GM12878 (cell line): Measurements from ENCODE around the gene CD83. TPM values are rescaled to one million over a fixed set of nuclear protein-coding genes. Genes with fewer than 3 reads are reported as not detected.

Experiments used
- ATAC-seq: fragments of 200-7000 bp; cut with Tn5 transposase; 3 replicates; pipeline ENCODE4 v1.9.1; 2020; ENCODE audit warnings: mild to moderate bottlenecking, moderate library complexity
- BruUV-seq: library from RNA; stranded (reverse); fragments of 400-500 nt; replicated peaks from 2 replicates; lab custom pipeline; 2021; lab: Mats Ljungman, UMichigan
- CTCF ChIA-PET: fragments of 300-600 bp; sonication (Branson Sonifier 250); formaldehyde crosslinking; extraction: SDS; loops from one replicate; lab custom pipeline; 2021; ENCODE audit warnings: inconsistent platforms; lab: Yijun Ruan, JAX
- POLR2A ChIA-PET: fragments of 350-600 bp; formaldehyde crosslinking; extraction: SDS; loops from one replicate; lab custom pipeline; 2021; ENCODE audit warnings: inconsistent platforms; lab: Charles Lee
- RAD21 ChIA-PET: fragments of 300-600 bp; sonication (Branson Sonifier 250); formaldehyde crosslinking; loops from one replicate; lab custom pipeline; 2023; ENCODE audit warnings: antibody characterized with exemption; ENCODE audit not compliant: unreplicated experiment; lab: Charles Lee
- SMC1A ChIA-PET: fragments of 300-600 bp; sonication (Branson Sonifier 250); formaldehyde crosslinking; loops from one replicate; lab custom pipeline; 2023; ENCODE audit not compliant: unreplicated experiment, uncharacterized antibody; lab: Charles Lee
- DNase-seq: peaks from one replicate; pipeline ENCODE4 v3.0.0-alpha.2; 2011; ENCODE audit warnings: low read depth, low spot score
- FAIRE-seq: peaks from 3 replicates; lab custom pipeline; 2011; peaks lifted over from hg19 to GRCh38; lab: Jason Lieb, UNC
- H2AFZ ChIP-seq: 2 replicates; pipeline ENCODE4 v1.6.0; 2011; ENCODE audit warnings: low read depth, low read length, control low read depth; ENCODE audit not compliant: control insufficient read depth
- H3K27ac ChIP-seq: 2 replicates; pipeline ENCODE4 v1.5.1; 2011; ENCODE audit warnings: control low read depth; ENCODE audit not compliant: control insufficient read depth, insufficient read depth
- H3K27me3 ChIP-seq, 2 experiments: replicated peaks in 1 of 2; 2 replicates each; pipeline versions ENCODE4 v1.6.0 to v1.6.1; 2011; ENCODE audit warnings: low read length in 1 of 2; ENCODE audit not compliant: control insufficient read depth in 2 of 2, insufficient read depth in 2 of 2
- H3K36me3 ChIP-seq, 2 experiments: 2 replicates each; pipeline ENCODE4 v1.5.1; 2011; ENCODE audit warnings: low read length in 1 of 2; ENCODE audit not compliant: control insufficient read depth in 2 of 2, insufficient read depth in 2 of 2
- H3K4me1 ChIP-seq: 2 replicates; pipeline ENCODE4 v1.6.1; 2011; ENCODE audit warnings: mild to moderate bottlenecking, low read length, moderate library complexity, mixed read lengths; ENCODE audit not compliant: control insufficient read depth, insufficient read depth
- H3K4me2 ChIP-seq: 2 replicates; pipeline ENCODE4 v1.6.0; 2011; ENCODE audit warnings: control low read depth; ENCODE audit not compliant: control insufficient read depth, insufficient read depth
- H3K4me3 ChIP-seq: fragments of 200-600 bp; sonication (generic); 2 replicates; pipeline ENCODE4 v1.5.1; 2016
- H3K79me2 ChIP-seq: 2 replicates; pipeline ENCODE4 v1.6.0; 2011; ENCODE audit warnings: low read length; ENCODE audit not compliant: control insufficient read depth, insufficient read depth
- H3K9ac ChIP-seq: 2 replicates; pipeline ENCODE4 v1.8.0; 2011; ENCODE audit warnings: low read length, control low read depth, mixed read lengths; ENCODE audit not compliant: control insufficient read depth, insufficient read depth
- H3K9me3 ChIP-seq: replicated peaks from 3 replicates; pipeline ENCODE4 v1.5.1; 2011; ENCODE audit warnings: mild to moderate bottlenecking, low read length; ENCODE audit not compliant: control insufficient read depth, insufficient read depth
- H4K20me1 ChIP-seq: 2 replicates; pipeline ENCODE4 v1.6.0; 2011; ENCODE audit not compliant: control insufficient read depth, insufficient read depth
- ATF3 ChIP-seq: IDR thresholded peaks from 2 replicates; pipeline ENCODE4 v1.6.1; 2011; ENCODE audit warnings: low read depth, mild to moderate bottlenecking, low read length, moderate library complexity, borderline replicate concordance; ENCODE audit errors: extremely low read depth
- CEBPB ChIP-seq, 2 experiments: fragments of 150-350 bp in 1 of 2; IDR thresholded peaks; 2 replicates each; pipeline ENCODE4 v1.6.1; 2012 to 2014; ENCODE audit warnings: low read depth in 2 of 2, low read length in 2 of 2, borderline replicate concordance in 1 of 2, inconsistent platforms in 1 of 2
- ETV6 ChIP-seq, 2 experiments: fragments of 450-650 bp in 1 of 2; IDR thresholded peaks in 1 of 2; conservative IDR thresholded peaks in 1 of 2; 2 replicates each; pipeline ENCODE4 v1.6.1; 2014; ENCODE audit warnings: antibody characterized with exemption in 1 of 2, borderline replicate concordance in 1 of 2, low read depth in 1 of 2, mild to moderate bottlenecking in 1 of 2, moderate library complexity in 1 of 2
- HDAC6 ChIP-seq: fragments of 200-600 bp; sonication (generic); IDR thresholded peaks from one replicate; pipeline ENCODE4 v1.8.0; 2017; ENCODE audit warnings: antibody characterized with exemption; ENCODE audit not compliant: unreplicated experiment
- MTA3 ChIP-seq: IDR thresholded peaks from 2 replicates; pipeline ENCODE4 v1.6.1; 2012; ENCODE audit warnings: low read length, inconsistent platforms, borderline replicate concordance
- MXI1 ChIP-seq: fragments of 150-350 bp; IDR thresholded peaks from 2 replicates; pipeline ENCODE4 v1.6.1; 2011; ENCODE audit warnings: low read depth, mild to moderate bottlenecking, inconsistent platforms, low read length, improper control_type of control experiment
- NBN ChIP-seq: fragments of 450-650 bp; IDR thresholded peaks from 2 replicates; pipeline ENCODE4 v1.6.1; 2016
- PKNOX1 ChIP-seq: fragments of 450-650 bp; IDR thresholded peaks from 2 replicates; pipeline ENCODE4 v1.6.1; 2016; ENCODE audit warnings: mild to moderate bottlenecking
- RFX5 ChIP-seq: IDR thresholded peaks from 2 replicates; pipeline ENCODE4 v1.6.1; 2011; ENCODE audit warnings: low read depth, low read length, improper control_type of control experiment
- SPI1 ChIP-seq: IDR thresholded peaks from 2 replicates; pipeline ENCODE4 v1.6.1; 2011; ENCODE audit warnings: low read depth, mild to moderate bottlenecking, low read length, moderate library complexity, borderline replicate concordance; ENCODE audit not compliant: insufficient read depth
- TBL1XR1 ChIP-seq: IDR thresholded peaks from 2 replicates; pipeline ENCODE4 v1.6.1; 2012; ENCODE audit warnings: low read depth, low read length, improper control_type of control experiment
- ZNF207 ChIP-seq: fragments of 450-650 bp; IDR thresholded peaks from 2 replicates; pipeline ENCODE4 v1.6.1; 2014; ENCODE audit warnings: antibody characterized with exemption, mild to moderate bottlenecking, borderline replicate concordance
- WGBS: methylation state at CpG from one replicate; pipeline ENCODE4 v1.1.6; 2016; ENCODE audit warnings: low lambda C conversion rate; ENCODE audit not compliant: insufficient replicate concordance, insufficient coverage; ENCODE audit errors: missing lambda C conversion rate; 5-methylcytosine and 5-hydroxymethylcytosine counted together
- in situ Hi-C: fragments of 300-500 bp; cut with MboI; formaldehyde crosslinking; loops from 9 replicates; pipeline ENCODE4 v1.14.3; 2018; ENCODE audit warnings: mixed read lengths
- intact Hi-C: fragments of 100-400 bp; cut with micrococcal nuclease; formaldehyde crosslinking; loops from one replicate; pipeline ENCODE4 v1.14.2; 2022; ENCODE audit not compliant: unreplicated experiment
- polyA plus RNA-seq, 11 experiments: library from polyadenylated mRNA; depleted of rRNA in 4 of 11; unstranded in 6 of 11; stranded (reverse) in 5 of 11; fragments of >200 nt; fragmentation: Nextera tagmentation in 4 of 11; fragmentation: Illumina TruSeq in 1 of 11; extraction: Ambion mirVana in 4 of 11; extraction: Trizol in 1 of 11; gene quantifications; 1 replicate in 1 of 11; 2 replicates in 10 of 11; pipeline versions ENCODE4 v1.2.1 to v1.2.3, GENCODE V29; 2011 to 2016; ENCODE audit warnings: inconsistent platforms in 2 of 11, missing spikeins in 2 of 11, low read depth in 1 of 11
- total RNA-seq, 4 experiments: library from RNA; depleted of rRNA in 3 of 4; stranded (reverse); fragments of >200 nt in 3 of 4; fragmentation: Illumina TruSeq in 1 of 4; extraction: Trizol in 1 of 4; gene quantifications; 2 replicates each; pipeline versions ENCODE4 v1.2.1 to v1.2.3, GENCODE V29; 2013 to 2021

Gene CD83
- total and polyA plus RNA-seq, 10 of the 15 experiments (the other 5 are each of a cell fraction or from before 2014, with no cell fraction given): 76.1 to 174 (median 129) TPM

GRCh38 chr6:14102383-14102782 is 15.2 kb upstream of the CD83 start:
- RAD21 ChIA-PET: interaction anchor here (0.6 to 1.2 kb wide), 2 partner anchors 9 to 35 kb away, joined by 3 to 4 read pairs; no protein-coding TSS in a partner anchor
- no peak for FAIRE-seq
- H3K36me3 ChIP-seq: no peaks in the 10 kb centered on the region
- TF ChIP-seq PKNOX1 (0 out of 2 replicates have a peak, but pooled peaks have one; percentile 19), ETV6 (conservative IDR thresholded peaks at IDR 0.05 in 1 of 2, IDR thresholded peaks at IDR 0.05 in 1 of 2; ENCODE audit: borderline replicate concordance in 1 of 2, low read depth in 1 of 2) (no peak), ATF3 (no peak), NBN (no peak), ZNF207 (no peak), SPI1 (peak; percentile 30; the same call in 1 of the 2 replicates), MTA3 (no peak), TBL1XR1 (no peak), HDAC6 (no peak), RFX5 (no peak), CEBPB (IDR thresholded peaks at IDR 0.05; ENCODE audit: borderline replicate concordance in 1 of 2, low read depth in 2 of 2, low read length in 2 of 2) (no peak), MXI1 (no peak)
- no peak overlapping the region for H3K4me3 ChIP-seq
- POLR2A ChIA-PET: interaction anchor here (1.3 kb wide), 1 partner anchor 20 kb away, joined by 3 read pairs; no protein-coding TSS in a partner anchor
- no peak overlapping the region for H3K9ac ChIP-seq
- H4K20me1 ChIP-seq: no peaks in the 10 kb centered on the region
- in situ Hi-C loops: loop anchor here (25.0 kb wide), 1 partner anchor 1740 kb away; no protein-coding TSS in a partner anchor
- BruUV-seq: no TSS peak
- no peak overlapping the region for H2AFZ ChIP-seq
- no peak overlapping the region for H3K27ac ChIP-seq
- CTCF ChIA-PET: interaction anchor here (1.5 kb wide), 1 partner anchor 194 kb away, joined by 5 read pairs; no protein-coding TSS in a partner anchor
- 75% methylated on average over 3 of the region's 3 CpGs for WGBS
- no peak overlapping the region for H3K4me2 ChIP-seq
- intact Hi-C loops: no loop called here
- H3K9me3 ChIP-seq: peaks cover 12% of the 10 kb centered on the region
- no peaks in the 10 kb centered on the region; a peak in 1 of 4 replicates for H3K27me3 ChIP-seq
- H3K79me2 ChIP-seq: no peaks in the 10 kb centered on the region
- SMC1A ChIA-PET: interaction anchor here (0.6 to 2.8 kb wide), 4 partner anchors 7 to 35 kb away, joined by 3 to 15 read pairs (median 4); no protein-coding TSS in a partner anchor
- H3K4me1 ChIP-seq: peaks cover 9% of the 10 kb centered on the region
- ATAC-seq: peak; percentile 40
- DNase-seq: no peak
